Measurements from ENCODE around the gene MINDY4. TPM values are rescaled to one million over a fixed set of nuclear protein-coding genes. Genes with fewer than 3 reads are reported as not detected.

MINDY4 gene
- total RNA-seq, 4 donors from 2014 or later = 11.0 to 30.9 (median 18.9) TPM

DNA sequence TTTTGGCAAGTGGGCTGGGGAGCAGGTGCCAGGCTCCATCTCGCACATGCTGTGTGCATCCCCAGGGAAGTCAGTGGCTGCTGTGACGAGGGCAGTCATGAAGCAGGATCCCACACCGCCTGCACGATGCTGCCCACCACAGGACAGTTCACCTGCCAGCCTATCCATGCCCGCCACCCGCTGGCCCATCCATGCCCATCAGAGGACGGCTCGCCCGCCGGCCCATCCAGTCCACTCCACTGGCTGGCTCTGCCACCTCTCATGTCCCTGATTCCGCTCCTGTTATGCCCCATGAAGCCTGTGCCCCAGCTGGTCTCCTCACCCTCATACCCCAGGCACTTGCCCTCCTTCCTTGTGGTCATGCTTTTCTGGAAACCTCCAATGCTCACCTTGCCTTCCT lies 37.5 kb upstream of the MINDY4 start:
- TF ChIP-seq, protein P1, sequence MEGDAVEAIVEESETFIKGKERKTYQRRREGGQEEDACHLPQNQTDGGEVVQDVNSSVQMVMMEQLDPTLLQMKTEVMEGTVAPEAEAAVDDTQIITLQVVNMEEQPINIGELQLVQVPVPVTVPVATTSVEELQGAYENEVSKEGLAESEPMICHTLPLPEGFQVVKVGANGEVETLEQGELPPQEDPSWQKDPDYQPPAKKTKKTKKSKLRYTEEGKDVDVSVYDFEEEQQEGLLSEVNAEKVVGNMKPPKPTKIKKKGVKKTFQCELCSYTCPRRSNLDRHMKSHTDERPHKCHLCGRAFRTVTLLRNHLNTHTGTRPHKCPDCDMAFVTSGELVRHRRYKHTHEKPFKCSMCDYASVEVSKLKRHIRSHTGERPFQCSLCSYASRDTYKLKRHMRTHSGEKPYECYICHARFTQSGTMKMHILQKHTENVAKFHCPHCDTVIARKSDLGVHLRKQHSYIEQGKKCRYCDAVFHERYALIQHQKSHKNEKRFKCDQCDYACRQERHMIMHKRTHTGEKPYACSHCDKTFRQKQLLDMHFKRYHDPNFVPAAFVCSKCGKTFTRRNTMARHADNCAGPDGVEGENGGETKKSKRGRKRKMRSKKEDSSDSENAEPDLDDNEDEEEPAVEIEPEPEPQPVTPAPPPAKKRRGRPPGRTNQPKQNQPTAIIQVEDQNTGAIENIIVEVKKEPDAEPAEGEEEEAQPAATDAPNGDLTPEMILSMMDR (IDR thresholded peaks at IDR 0.05) = no peak
- DNase-seq (ENCODE audit: low spot score) (no peak), ATAC-seq (ENCODE audit: low FRiP score) (no peak)

DNA sequence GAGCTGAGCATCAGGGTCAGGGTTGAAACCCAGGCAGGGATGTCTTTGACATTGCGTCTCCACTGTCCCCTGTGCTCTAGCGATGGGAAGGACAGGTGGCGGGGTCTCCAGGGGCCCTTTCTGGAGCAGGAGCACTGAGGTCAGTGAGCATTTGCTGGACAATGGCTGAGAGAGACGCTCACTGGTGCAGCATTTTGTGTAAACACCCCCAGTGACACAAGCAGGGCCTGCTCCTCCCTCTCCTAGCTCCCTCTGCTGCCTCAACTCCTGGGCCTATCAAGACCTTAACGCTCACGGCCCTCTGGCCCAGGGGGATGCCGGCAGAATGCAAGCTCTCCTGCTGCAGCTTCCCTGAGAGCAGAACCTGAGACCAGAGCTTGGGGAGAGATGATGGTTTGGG lies 36.7 kb upstream of the MINDY4 start:
- ATAC-seq (ENCODE audit: low FRiP score) = no peak
- TF ChIP-seq, protein P1 (IDR thresholded peaks at IDR 0.05) = no peak
- no peak for DNase-seq (ENCODE audit: low spot score)

DNA sequence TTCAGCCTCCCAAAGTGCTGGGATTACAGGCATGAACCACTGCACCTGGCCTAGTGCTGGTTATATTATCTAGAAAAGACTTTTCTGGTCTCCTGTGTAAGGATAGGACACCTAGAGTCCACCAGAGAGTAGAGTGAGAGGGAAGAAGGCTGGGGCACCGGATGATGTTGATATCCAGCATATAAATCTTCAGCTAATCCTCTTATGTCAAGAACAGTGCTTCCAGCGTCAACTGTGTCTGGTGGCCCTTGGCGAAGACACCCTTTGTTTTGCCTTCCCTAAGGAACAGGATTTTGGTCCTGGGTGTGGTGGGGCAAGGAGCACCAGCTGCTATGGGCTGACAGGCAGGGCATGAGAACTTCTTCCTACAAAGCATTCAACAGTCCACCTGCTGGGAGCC lies 35.6 kb upstream of the MINDY4 start:
- ATAC-seq (ENCODE audit: low FRiP score) (no peak), DNase-seq (ENCODE audit: low spot score) (no peak)

DNA sequence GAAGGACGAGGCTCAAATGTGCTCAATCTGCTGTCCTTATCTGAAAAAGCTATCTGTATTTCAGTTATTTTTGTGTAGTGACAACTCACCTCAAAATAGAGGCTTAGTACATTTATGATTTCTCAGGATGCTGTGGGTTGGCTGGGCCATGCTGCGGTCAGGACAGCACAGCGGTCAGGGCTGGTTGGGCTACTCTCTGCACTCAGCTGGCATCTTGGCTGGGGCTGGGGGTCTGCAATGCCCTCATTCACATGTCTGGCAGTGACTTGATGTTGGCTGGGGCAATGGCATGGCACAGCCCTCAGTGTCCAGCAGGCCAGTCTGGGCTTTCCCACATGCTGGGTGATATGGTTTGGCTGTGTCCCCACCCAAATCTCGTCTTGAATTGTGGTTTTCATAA lies 34.9 kb upstream of the MINDY4 start:
- ATAC-seq (ENCODE audit: low FRiP score) = no peak
- DNase-seq (ENCODE audit: low spot score) = no peak
- TF ChIP-seq, protein P1 (IDR thresholded peaks at IDR 0.05) = no peak

More for the DNA sequence above, 35.6 kb upstream of the MINDY4 start:
- TF ChIP-seq, protein P1 (IDR thresholded peaks at IDR 0.05) = no peak

DNA sequence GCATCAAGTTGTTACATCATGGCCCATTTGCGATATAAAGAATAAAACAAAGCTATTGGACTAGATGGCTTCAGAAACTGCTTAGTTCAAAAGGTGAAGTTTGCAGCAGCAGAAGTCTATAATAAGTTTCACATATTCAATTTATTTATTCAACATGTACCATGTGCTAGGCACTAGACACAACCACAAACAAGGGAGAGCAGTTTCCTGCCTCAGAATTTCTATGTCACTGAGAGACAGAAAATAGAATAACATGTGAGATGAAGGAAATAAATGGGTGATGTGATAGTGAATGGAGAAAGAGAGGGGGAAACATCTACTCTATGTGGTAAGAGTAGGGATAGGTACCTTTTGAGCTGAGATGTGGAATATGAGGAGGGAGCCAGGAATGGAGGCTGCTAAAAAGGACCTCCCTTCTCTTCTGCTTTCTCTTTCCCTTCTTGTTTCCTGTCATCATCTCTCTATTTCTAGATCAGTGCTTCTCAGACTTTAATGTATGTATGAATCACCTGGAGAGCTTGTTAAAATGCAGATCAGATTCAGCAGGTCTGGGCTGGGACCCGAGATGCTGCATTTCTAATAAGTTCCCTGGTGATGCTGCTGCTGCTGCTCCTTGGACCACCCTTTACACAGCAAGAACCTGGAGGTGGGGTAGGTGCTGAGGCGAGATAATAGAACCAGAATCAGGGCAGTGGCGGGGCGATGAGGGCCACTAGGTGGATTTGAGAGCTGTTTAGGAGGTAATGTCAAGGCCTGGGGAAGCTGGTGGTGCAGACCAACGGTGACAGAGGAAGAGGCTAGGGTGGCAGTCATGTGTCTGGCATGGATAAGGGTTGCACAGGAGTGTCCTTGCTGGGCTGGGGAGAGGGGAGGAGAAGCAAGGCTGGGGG lies 32.9 kb upstream of the MINDY4 start:
- TF ChIP-seq, protein P1 (IDR thresholded peaks at IDR 0.05) = no peak
- DNase-seq (ENCODE audit: low spot score) (no peak), ATAC-seq (ENCODE audit: low FRiP score) (no peak)

DNA sequence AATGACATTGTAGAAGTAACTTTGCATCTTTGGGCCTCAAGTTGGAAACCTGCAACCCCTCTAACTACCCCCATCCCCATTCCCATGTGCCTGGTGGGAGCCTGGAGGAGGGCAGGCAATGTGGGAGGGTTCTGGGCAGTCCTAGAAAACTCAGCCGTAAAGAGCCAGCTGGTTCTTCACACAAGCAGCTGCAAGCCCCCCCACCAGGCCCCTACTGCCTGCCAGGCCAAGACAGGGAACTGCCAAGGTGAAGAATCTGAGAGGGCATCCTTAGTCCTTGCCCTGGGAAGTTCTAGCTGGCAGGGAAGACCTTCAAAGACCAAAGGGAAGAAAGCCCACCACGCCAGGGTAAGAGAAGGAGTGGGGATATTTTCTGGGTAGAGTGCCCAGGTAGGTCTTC lies 31.5 kb upstream of the MINDY4 start:
- DNase-seq (ENCODE audit: low spot score) (no peak), ATAC-seq (ENCODE audit: low FRiP score) (no peak)
- TF ChIP-seq, protein P1 (IDR thresholded peaks at IDR 0.05) = no peak
